ENCODE results near the gene RAPGEF5. TPM values are rescaled to one million over a fixed set of nuclear protein-coding genes. Genes with fewer than 3 reads are reported as not detected.

RAPGEF5 gene
- total RNA-seq, 1 experiment from 2014 or later: 13.3 TPM

GRCh38 chr7:22332461-22332870 lies 24.5 kb downstream of the RAPGEF5 start:
- Histone ChIP-seq H3K23ac (ENCODE audit: insufficient read length, low read depth, low read length) (no peak overlapping the region), H2BK12ac (ENCODE audit: insufficient read length, low read depth, low read length) (no peak overlapping the region), H3K4me1 (ENCODE audit: insufficient read depth, low read length) (peaks cover 22% of the 10 kb centered on the region; the same call in 1 of the 2 replicates), H3K14ac (ENCODE audit: insufficient read depth, low read length) (no peak overlapping the region), H3K27ac (ENCODE audit: insufficient read length, low read depth, low read length) (peak overlapping the region; percentile 54), H2BK20ac (ENCODE audit: low read depth, low read length, poor library complexity, severe bottlenecking) (no peak overlapping the region), H3K9me3 (ENCODE audit: control insufficient read depth, low read depth, low read length) (no peaks in the 10 kb centered on the region), H4K91ac (ENCODE audit: insufficient read length, low read depth, low read length) (no peak overlapping the region), H4K8ac (replicated peaks; ENCODE audit: insufficient read length, low read depth, low read length) (no peak overlapping the region), H2BK15ac (ENCODE audit: low read depth, low read length) (no peak overlapping the region), H4K5ac (ENCODE audit: insufficient read length, low read depth, low read length) (no peak overlapping the region), H2AK5ac (ENCODE audit: insufficient read length, low read length) (no peak overlapping the region), H3K23me2 (ENCODE audit: insufficient read length, low read depth, low read length, poor library complexity, severe bottlenecking) (no peaks in the 10 kb centered on the region), H3K4ac (ENCODE audit: low read depth, low read length) (no peak overlapping the region), H3K9ac (ENCODE audit: extremely low read depth, insufficient read length, low read length) (no peak overlapping the region), H3K18ac (ENCODE audit: insufficient read length, low read depth, low read length) (no peak overlapping the region), H4K20me1 (ENCODE audit: control insufficient read depth, insufficient read depth, insufficient read length) (no peaks in the 10 kb centered on the region), H2AFZ (ENCODE audit: low read length) (no peak overlapping the region), H3K27me3 (ENCODE audit: insufficient read depth, low read length) (no peaks in the 10 kb centered on the region), H3T11ph (ENCODE audit: low read length) (no peak overlapping the region), H3K79me2 (ENCODE audit: insufficient read depth, low read length) (peaks cover 7% of the 10 kb centered on the region; the same call in 1 of the 2 replicates), H2BK120ac (ENCODE audit: low read depth, low read length, poor library complexity, severe bottlenecking) (no peak overlapping the region), H3K79me1 (ENCODE audit: insufficient read depth, low read depth, low read length, poor library complexity, severe bottlenecking) (no peaks in the 10 kb centered on the region), H2BK5ac (ENCODE audit: insufficient read length, low read length) (no peak overlapping the region), H3K4me2 (ENCODE audit: insufficient read depth, insufficient read length, low read length) (peak overlapping the region; percentile 40), H3K56ac (ENCODE audit: insufficient read length, low read depth, low read length) (no peak overlapping the region)
- no CpG with 5 or more reads among the region's 3 CpGs for WGBS (ENCODE audit: extremely low coverage, insufficient read length, low lambda C conversion rate)
- Mint-ChIP-seq H3K4me1 (peaks cover 74 to 76% of the 10 kb centered on the region in 2 experiments), H3K27ac (peak overlapping the region; percentile 41 to 96 (median 88); a peak in 5 of 7 replicates), H3K9me3 (no peaks in the 10 kb centered on the region), H3K36me3 (ENCODE audit: insufficient read depth in 1 of 3, low read depth in 3 of 3) (peaks cover 0 to 6% (median 5%) of the 10 kb centered on the region in 3 experiments; a peak in 3 of 7 replicates), H3K27me3 (ENCODE audit: low read depth) (no peaks in the 10 kb centered on the region), H3K4me3 (peak overlapping the region in 1 of 2 experiments; percentile 63; a peak in 2 of 5 replicates)
- no peak; the same call in 2 of the 3 replicates for TF ChIP-seq CTCF (conservative IDR thresholded peaks at IDR 0.05)
- DNase-seq: no peak

Data from H9 (cell line).